ENCODE results near the gene TMEM8B.

The TMEM8B gene

DNA sequence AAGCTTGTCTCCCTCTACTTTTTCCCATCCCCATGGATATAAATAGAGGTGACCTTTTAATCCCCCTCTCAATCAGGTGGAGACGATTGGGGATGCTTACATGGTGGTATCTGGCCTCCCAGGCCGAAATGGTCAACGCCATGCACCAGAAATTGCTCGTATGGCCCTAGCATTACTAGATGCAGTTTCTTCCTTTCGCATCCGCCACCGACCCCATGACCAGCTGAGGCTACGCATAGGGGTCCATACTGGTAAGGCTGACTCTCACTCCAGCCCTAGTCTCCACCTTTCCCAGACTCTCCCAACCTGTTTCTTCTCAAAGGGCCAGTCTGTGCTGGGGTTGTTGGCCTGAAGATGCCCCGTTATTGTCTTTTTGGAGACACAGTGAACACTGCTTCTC, 20.6 kb upstream of the TMEM8B start:
- in situ Hi-C loops (cut with HindIII; ENCODE audit: low sequenced_read_pairs) = loop anchor here (5.0 kb wide), 1 partner anchor 99 kb away; the partner anchor contains the start of genes HRCT1 and SPAAR

GRCh38 chr9:35810122-35810521, 18.9 kb upstream of the TMEM8B start:
- in situ Hi-C loops (cut with HindIII; ENCODE audit: low sequenced_read_pairs) = no loop called here

- in situ Hi-C loops (cut with HindIII; ENCODE audit: low sequenced_read_pairs) = no loop called here
Measured at GRCh38 chr9:35811381-35812024, 17.5 kb upstream of the TMEM8B start.

- in situ Hi-C loops (cut with HindIII; ENCODE audit: low sequenced_read_pairs) = no loop called here
Measured at GRCh38 chr9:35812025-35812602, 16.9 kb upstream of the TMEM8B start, which contains the start of gene SPAG8. Gene SPAG8 (minus strand): TSS chr9:35812262. CDS start chr9:35812147, 115 bp downstream.

DNA sequence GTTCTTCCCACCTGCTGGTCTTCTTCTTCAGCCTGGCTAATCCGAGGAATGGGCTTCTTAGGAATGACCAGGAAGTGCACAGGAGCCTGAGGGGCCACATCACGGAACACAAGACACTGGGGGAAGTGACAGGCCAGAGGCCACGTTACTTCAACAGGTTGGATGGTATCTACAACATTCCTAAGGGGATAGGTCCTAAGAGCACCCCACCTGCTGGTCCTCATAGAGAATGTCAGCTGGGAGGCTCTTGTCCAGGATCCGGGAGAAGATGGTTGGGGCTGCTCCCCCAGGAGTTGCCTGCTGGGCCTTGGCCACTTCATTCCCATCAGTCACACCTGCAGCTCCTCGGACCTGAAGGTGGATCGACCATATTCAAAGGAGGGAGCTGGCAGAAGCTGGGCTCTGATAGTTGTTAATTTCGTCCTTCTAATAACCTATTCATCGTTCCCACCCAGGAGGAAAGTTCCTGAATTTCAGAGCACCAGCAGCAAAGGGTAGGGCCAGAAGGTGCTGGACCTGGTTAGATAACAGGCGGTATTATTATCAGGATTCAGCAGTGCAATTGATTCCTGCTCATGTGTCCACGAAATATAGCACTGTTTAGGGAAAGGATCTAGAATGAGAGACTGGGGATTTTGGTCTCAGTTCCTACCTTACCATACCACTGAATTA, 15.5 kb upstream of the TMEM8B start:
- in situ Hi-C loops (cut with HindIII; ENCODE audit: low sequenced_read_pairs) = no loop called here

- in situ Hi-C loops (cut with HindIII; ENCODE audit: low sequenced_read_pairs) = no loop called here
Measured at GRCh38 chr9:35814106-35814840, 14.8 kb upstream of the TMEM8B start.

GRCh38 chr9:35814841-35815543, 14.0 kb upstream of the TMEM8B start, which contains the start of gene HINT2:
Gene HINT2 (minus strand): TSS chr9:35815042. CDS start chr9:35814979, 63 bp downstream.
- in situ Hi-C loops (cut with HindIII; ENCODE audit: low sequenced_read_pairs) = no loop called here

DNA sequence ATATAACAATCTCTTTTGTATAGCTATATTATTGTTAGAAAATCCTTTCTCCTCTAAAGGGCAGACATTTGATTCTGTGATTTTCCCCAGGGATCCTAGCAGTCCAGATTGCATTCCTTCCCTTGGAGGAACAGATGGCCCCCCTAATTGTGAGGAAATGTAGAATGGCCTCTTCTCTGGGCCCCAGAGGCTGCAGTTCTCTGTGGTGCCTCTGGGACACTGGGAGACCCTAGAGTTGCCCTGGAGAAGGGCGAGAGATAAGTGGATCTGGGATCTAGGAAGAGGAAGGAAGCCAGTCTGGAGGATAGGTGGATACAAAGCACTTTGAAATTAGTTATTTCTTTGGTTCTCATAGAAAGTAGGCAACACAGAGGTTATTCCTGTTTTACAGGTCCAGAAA, 12.3 kb upstream of the TMEM8B start:
- in situ Hi-C loops (cut with HindIII; ENCODE audit: low sequenced_read_pairs) = no loop called here

DNA sequence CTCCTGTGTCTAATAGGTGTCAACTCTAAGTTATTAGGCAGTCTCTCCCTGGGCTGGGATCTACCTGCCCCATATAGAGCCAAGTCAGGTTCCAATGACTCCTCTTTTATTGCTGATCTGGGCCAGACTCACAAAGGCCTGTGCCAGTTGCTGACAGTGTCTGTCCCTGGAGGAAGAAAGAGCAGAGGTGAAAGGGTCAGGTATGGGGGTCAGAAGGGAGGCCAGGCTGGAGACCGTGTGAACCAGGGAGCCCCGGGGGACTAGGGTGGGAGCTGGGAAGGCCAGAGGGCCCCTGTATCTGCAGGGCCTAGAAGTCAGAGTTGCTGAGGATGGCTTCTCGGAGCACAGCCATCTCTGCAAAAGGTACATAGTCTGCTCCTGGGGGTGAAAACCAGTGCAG, 10.7 kb upstream of the TMEM8B start:
- in situ Hi-C loops (cut with HindIII; ENCODE audit: low sequenced_read_pairs) = no loop called here

GRCh38 chr9:35820076-35820475, 9.0 kb upstream of the TMEM8B start:
- in situ Hi-C loops (cut with HindIII; ENCODE audit: low sequenced_read_pairs) = no loop called here

- in situ Hi-C loops (cut with HindIII; ENCODE audit: low sequenced_read_pairs) = no loop called here
Measured at GRCh38 chr9:35822926-35823325, 6.1 kb upstream of the TMEM8B start.

GRCh38 chr9:35826071-35826701, 2.8 kb upstream of the TMEM8B start:
- in situ Hi-C loops (cut with HindIII; ENCODE audit: low sequenced_read_pairs) = loop anchor here (5.0 kb wide), 2 partner anchors 41 to 79 kb away; partner anchors contain the start of genes GBA2 and RGP1

GRCh38 chr9:35827486-35827885, 1.5 kb upstream of the TMEM8B start:
- in situ Hi-C loops (cut with HindIII; ENCODE audit: low sequenced_read_pairs) = loop anchor here (5.0 kb wide), 2 partner anchors 40 to 80 kb away; partner anchors contain the start of genes GBA2 and RGP1

DNA sequence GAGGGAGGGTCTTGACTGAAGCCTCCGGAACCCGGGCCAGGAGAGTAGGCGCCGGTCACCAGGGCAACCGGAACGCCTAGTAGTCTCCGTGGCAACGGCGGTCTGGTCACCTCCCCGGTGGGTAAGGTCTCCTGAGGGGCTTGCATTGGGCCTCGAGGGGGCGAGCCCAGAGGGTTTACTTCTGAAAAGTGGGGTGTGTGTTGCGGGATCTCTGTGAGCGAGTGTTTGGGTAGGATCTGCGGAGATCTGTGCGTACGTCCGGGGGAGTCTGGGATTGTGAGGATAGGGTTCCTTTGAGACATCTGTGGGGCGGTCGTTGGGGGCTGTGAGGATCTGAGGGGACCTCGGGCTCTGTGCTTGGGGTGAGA, 328 bp upstream of the TMEM8B start, which contains the start of gene FAM221B:
FAM221B (minus strand) TSS at position 17 of the 368 bp plus-strand sequence. CDS start 2,571 bp downstream, outside the sequence.
- in situ Hi-C loops (cut with HindIII; ENCODE audit: low sequenced_read_pairs) = loop anchor here (5.0 kb wide), 2 partner anchors 39 to 81 kb away; partner anchors contain the start of genes GBA2 and RGP1

DNA sequence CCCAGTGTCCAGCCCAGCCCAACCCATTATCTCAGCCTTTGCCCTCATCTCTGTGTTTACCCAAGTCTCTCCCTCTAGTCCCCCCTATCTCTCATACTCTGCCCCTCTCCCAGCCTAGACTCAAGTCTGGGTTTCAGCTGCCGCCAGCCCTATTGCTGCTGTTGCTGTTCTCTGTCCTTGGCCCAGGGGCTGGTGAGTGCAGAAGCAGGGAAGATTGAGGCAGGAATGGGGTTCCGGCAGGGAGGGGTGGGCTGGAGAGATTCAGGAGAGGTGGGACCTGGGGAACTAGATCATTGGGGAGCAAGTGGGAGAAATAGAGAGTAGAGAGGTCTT, 702 bp downstream of the TMEM8B start:
- in situ Hi-C loops (cut with HindIII; ENCODE audit: low sequenced_read_pairs) = loop anchor here (5.0 kb wide), 2 partner anchors 38 to 82 kb away; partner anchors contain the start of genes GBA2 and RGP1

- in situ Hi-C loops (cut with HindIII; ENCODE audit: low sequenced_read_pairs) = no loop called here
Measured at GRCh38 chr9:35831040-35831439, 2.0 kb downstream of the TMEM8B start.

DNA sequence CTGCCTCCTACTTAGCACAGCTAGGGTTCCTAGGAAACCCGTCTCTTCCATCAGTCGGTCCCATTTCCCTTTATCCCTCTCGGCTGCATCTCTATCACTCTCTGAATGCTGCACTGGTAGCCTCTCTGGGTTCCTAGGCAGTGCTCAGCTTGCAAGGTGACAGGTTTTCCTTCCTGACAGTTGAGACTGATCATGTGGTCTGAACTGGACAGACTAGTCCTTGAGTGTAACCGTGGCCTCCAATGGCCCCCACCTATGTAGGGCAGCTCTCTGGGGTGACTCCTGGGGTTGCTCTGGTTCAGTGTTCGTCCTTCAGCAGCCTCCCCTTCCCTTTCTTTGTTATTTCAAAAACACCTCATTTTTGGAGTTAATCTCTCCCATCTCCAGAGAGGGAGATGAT, 3.8 kb downstream of the TMEM8B start:
- in situ Hi-C loops (cut with HindIII; ENCODE audit: low sequenced_read_pairs) = no loop called here

- in situ Hi-C loops (cut with HindIII; ENCODE audit: low sequenced_read_pairs) = no loop called here
Measured at GRCh38 chr9:35834260-35835215, 5.5 kb downstream of the TMEM8B start.

- in situ Hi-C loops (cut with HindIII; ENCODE audit: low sequenced_read_pairs) = no loop called here
Measured at GRCh38 chr9:35835216-35835632, 6.2 kb downstream of the TMEM8B start.
